IPS DF 6.9 (cell line): ENCODE data around the gene DUSP2.

Experiments
- DNase-seq: peaks from one replicate; pipeline ENCODE4 v3.0.0-alpha.2; 2013; ENCODE audit warnings: low read depth, low spot score
- H3K27ac ChIP-seq: one replicate; pipeline ENCODE4 v1.5.1; 2013; ENCODE audit warnings: low read length, control low read depth
- H3K27me3 ChIP-seq: 2 replicates; pipeline ENCODE4 v1.6.1; 2013; ENCODE audit warnings: mild to moderate bottlenecking, low read length; ENCODE audit not compliant: control insufficient read depth, insufficient read depth
- H3K36me3 ChIP-seq: 2 replicates; pipeline ENCODE4 v1.6.1; 2013; ENCODE audit warnings: low read length; ENCODE audit not compliant: control insufficient read depth, insufficient read depth
- H3K4me1 ChIP-seq: 2 replicates; pipeline ENCODE4 v1.6.1; 2013; ENCODE audit warnings: low read length; ENCODE audit not compliant: control insufficient read depth, insufficient read depth
- H3K4me3 ChIP-seq: 2 replicates; pipeline ENCODE4 v1.5.1; 2013; ENCODE audit warnings: mild to moderate bottlenecking, low read length
- H3K9me3 ChIP-seq: 2 replicates; pipeline ENCODE4 v1.6.1; 2013; ENCODE audit warnings: low read length, inconsistent platforms; ENCODE audit not compliant: control insufficient read depth, insufficient read depth
- WGBS: extraction: QIAGEN DNeasy Blood & Tissue Kit; methylation state at CpG from one replicate; pipeline ENCODE4 v1.1.7; 2013; ENCODE audit warnings: mixed read lengths, missing lambda C conversion rate; ENCODE audit not compliant: insufficient read length, insufficient coverage; 5-methylcytosine and 5-hydroxymethylcytosine counted together

The DUSP2 gene

DNA sequence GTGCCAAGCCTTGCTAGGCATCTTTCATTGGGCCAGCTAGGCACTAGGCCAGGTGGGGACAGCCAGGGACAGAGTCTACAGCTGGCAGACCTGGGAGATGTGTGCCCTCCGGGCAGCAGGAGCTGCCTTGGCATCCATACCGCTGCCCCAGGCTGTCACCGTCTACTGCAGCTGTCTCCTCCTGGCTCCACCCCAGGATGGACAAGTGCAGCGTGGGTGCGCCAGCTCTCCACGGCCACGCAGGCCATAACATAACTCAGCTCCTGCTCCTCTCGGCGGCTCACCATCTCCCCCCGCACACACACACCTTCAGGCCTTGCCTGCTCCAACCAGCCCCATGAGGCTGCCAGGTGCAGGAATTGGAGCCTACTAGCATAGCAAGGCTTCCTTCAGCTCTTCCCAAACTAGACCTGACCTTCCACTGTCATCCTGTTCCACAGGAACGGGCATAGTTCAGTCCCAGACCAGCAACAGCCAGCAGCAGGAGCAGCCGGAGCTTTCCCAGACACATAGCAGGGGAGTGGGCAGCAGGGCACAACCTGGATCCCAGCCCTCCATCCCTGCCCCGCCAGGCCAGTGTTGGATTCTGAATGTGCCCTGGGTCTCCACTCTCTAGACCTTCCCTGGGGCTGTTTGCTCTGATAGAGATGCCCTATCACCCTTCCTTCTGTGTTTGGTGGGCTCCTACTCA lies 26.4 kb downstream of the DUSP2 start:
- WGBS, result no CpG with 5 or more reads among the region's 13 CpGs
- DNase-seq, result no peak
- Histone ChIP-seq H3K4me1 (no peaks in the 10 kb centered on the region; the same call in 1 of the 2 replicates), H3K9me3 (no peaks in the 10 kb centered on the region), H3K4me3 (no peak overlapping the region), H3K36me3 (no peaks in the 10 kb centered on the region), H3K27me3 (no peaks in the 10 kb centered on the region; the same call in 1 of the 2 replicates), H3K27ac (no peak overlapping the region)

DNA sequence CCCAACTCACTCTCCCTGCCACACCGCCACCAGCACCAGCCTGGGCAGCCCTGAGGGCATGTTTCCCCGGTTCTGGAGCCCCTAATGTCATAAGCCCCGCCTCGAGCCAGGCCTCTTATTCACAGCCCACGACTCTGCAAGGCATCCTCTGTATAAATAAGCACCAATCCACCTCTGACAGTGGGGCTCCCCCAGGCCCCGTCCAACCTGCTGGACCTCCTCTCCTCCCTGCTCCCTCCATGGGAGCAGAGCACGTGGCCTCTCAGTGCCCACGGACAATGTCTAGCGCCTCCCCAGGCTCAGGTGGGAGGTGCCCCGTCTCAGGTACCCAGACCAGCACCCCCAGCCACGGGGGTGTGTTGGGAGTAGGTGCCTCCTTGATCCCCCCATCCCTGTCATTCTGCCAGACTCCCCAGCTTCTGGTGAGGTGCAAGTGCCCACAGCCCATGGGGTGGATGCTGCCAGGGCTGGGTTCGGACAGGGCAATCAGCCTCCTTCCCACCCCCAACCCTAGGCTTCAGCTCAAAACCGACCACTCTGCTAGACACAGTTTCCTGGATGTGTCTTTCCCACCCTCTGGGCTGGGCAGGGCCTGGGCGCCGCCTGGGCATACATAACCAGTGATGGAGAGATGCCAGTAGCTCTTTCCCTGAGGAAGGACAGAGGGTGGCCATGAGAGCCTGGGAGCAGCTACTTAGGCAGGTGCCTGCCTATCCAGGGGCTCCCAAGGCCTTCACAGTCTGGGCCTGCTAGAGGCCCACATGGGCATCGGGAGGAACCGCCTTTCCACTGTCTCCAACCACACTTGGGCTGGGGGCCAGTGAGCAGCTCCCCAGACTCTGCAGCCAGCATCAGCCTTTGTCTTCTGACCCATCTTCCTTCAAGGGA lies 27.3 kb downstream of the DUSP2 start:
- H3K36me3 ChIP-seq, result no peaks in the 10 kb centered on the region
- H3K4me1 ChIP-seq, result peaks cover 1% of the 10 kb centered on the region; the same call in 1 of the 2 replicates
- no CpG with 5 or more reads among the region's 17 CpGs for WGBS
- H3K27me3 ChIP-seq, result no peaks in the 10 kb centered on the region; the same call in 1 of the 2 replicates
- no peak for DNase-seq
- H3K27ac ChIP-seq, result no peak overlapping the region
- H3K9me3 ChIP-seq, result no peaks in the 10 kb centered on the region
- H3K4me3 ChIP-seq, result no peak overlapping the region

- WGBS, result no CpG with 5 or more reads among the region's 62 CpGs
- Histone ChIP-seq H3K4me3 (peak overlapping the region; percentile 59), H3K9me3 (no peaks in the 10 kb centered on the region), H3K27me3 (no peaks in the 10 kb centered on the region; the same call in 1 of the 2 replicates), H3K27ac (no peak overlapping the region), H3K36me3 (no peaks in the 10 kb centered on the region), H3K4me1 (peaks cover 3% of the 10 kb centered on the region; the same call in 1 of the 2 replicates)
- DNase-seq, result no peak
Observed at GRCh38 chr2:96116879-96117533, 28.2 kb downstream of the DUSP2 start.

- no peaks in the 10 kb centered on the region for H3K9me3 ChIP-seq
- H3K27ac ChIP-seq, result no peak within 1 kb of the TSS
- no peaks in the 10 kb centered on the region for H3K36me3 ChIP-seq
- H3K4me3 ChIP-seq, result peak within 1 kb of the TSS; percentile 59
- no CpG with 5 or more reads among the region's 64 CpGs for WGBS
- no peaks in the 10 kb centered on the region; the same call in 1 of the 2 replicates for H3K27me3 ChIP-seq
- peaks cover 4% of the 10 kb centered on the region; the same call in 1 of the 2 replicates for H3K4me1 ChIP-seq
- DNase-seq, result no peak
Observed at GRCh38 chr2:96116424-96116878, 28.8 kb downstream of the DUSP2 start, which contains the start of gene ADRA2B. Gene ADRA2B, minus strand, starts transcription at chr2:96116571. Its CDS starts 422 bp downstream, at chr2:96116149.

- no CpG with 5 or more reads among the region's 77 CpGs for WGBS
- no peaks in the 10 kb centered on the region; the same call in 1 of the 2 replicates for H3K27me3 ChIP-seq
- no peaks in the 10 kb centered on the region for H3K36me3 ChIP-seq
- H3K4me1 ChIP-seq, result peaks cover 4% of the 10 kb centered on the region; the same call in 1 of the 2 replicates
- no peaks in the 10 kb centered on the region for H3K9me3 ChIP-seq
- no peak for DNase-seq
- peak overlapping the region; percentile 59; the same call in 1 of the 2 replicates for H3K4me3 ChIP-seq
- H3K27ac ChIP-seq, result no peak overlapping the region
Observed at GRCh38 chr2:96115631-96116423, 29.4 kb downstream of the DUSP2 start.

GRCh38 chr2:96114903-96115581 lies 30.2 kb downstream of the DUSP2 start:
- no peak overlapping the region for H3K4me3 ChIP-seq
- no peak for DNase-seq
- WGBS, result no CpG with 5 or more reads among the region's 24 CpGs
- no peak overlapping the region for H3K27ac ChIP-seq
- H3K4me1 ChIP-seq, result peaks cover 4% of the 10 kb centered on the region; the same call in 1 of the 2 replicates
- no peaks in the 10 kb centered on the region for H3K9me3 ChIP-seq
- no peaks in the 10 kb centered on the region for H3K36me3 ChIP-seq
- H3K27me3 ChIP-seq, result no peaks in the 10 kb centered on the region; the same call in 1 of the 2 replicates

- H3K4me3 ChIP-seq, result no peak overlapping the region
- DNase-seq, result no peak
- peaks cover 4% of the 10 kb centered on the region; the same call in 1 of the 2 replicates for H3K4me1 ChIP-seq
- H3K27ac ChIP-seq, result no peak overlapping the region
- no peaks in the 10 kb centered on the region for H3K36me3 ChIP-seq
- H3K27me3 ChIP-seq, result no peaks in the 10 kb centered on the region; the same call in 1 of the 2 replicates
- H3K9me3 ChIP-seq, result no peaks in the 10 kb centered on the region
- no CpG with 5 or more reads among the region's 13 CpGs for WGBS
Observed at GRCh38 chr2:96114546-96114902, 30.7 kb downstream of the DUSP2 start.

- H3K9me3 ChIP-seq, result no peaks in the 10 kb centered on the region
- H3K4me1 ChIP-seq, result peaks cover 9% of the 10 kb centered on the region
- H3K4me3 ChIP-seq, result no peak overlapping the region
- H3K27ac ChIP-seq, result no peak overlapping the region
- WGBS, result no CpG with 5 or more reads among the region's 17 CpGs
- H3K27me3 ChIP-seq, result no peaks in the 10 kb centered on the region; the same call in 1 of the 2 replicates
- no peaks in the 10 kb centered on the region for H3K36me3 ChIP-seq
- DNase-seq, result no peak
Observed at GRCh38 chr2:96113951-96114350, 31.3 kb downstream of the DUSP2 start.

- Histone ChIP-seq H3K36me3 (no peaks in the 10 kb centered on the region), H3K27me3 (no peaks in the 10 kb centered on the region; the same call in 1 of the 2 replicates), H3K9me3 (no peaks in the 10 kb centered on the region), H3K27ac (no peak overlapping the region), H3K4me3 (no peak overlapping the region), H3K4me1 (peaks cover 11% of the 10 kb centered on the region)
- WGBS, result no CpG with 5 or more reads among the region's 7 CpGs
- no peak for DNase-seq
Observed at GRCh38 chr2:96113367-96113677, 31.9 kb downstream of the DUSP2 start.
